Mesodermal cell (in vitro differentiated cells): Measurements from ENCODE around the gene CELA2B.
"Not testable (repeated sequence)": the region's sequence is repeated elsewhere in the genome, so short reads cannot be mapped to it uniquely, and the experiment has no call there.

Experiments
- H3K27ac ChIP-seq: 2 replicates; pipeline ENCODE4 v1.7.0; 2013; ENCODE audit warnings: mild to moderate bottlenecking, low read depth, low read length, moderate library complexity; ENCODE audit not compliant: severe bottlenecking
- H3K36me3 ChIP-seq: 2 replicates; pipeline ENCODE4 v1.7.1; 2013; ENCODE audit warnings: mild to moderate bottlenecking, low read length, moderate library complexity; ENCODE audit not compliant: control insufficient read depth, insufficient read depth
- H3K4me1 ChIP-seq: one replicate; pipeline ENCODE4 v1.7.1; 2013; ENCODE audit warnings: mild to moderate bottlenecking, low read length; ENCODE audit not compliant: insufficient read depth, control insufficient read depth, poor library complexity, severe bottlenecking
- H3K4me3 ChIP-seq: 2 replicates; pipeline ENCODE4 v1.7.0; 2013; ENCODE audit warnings: low read length, control low read depth, mild to moderate bottlenecking; ENCODE audit not compliant: insufficient read depth, poor library complexity, severe bottlenecking; ENCODE audit errors: extremely low read depth
- H3K9me3 ChIP-seq: 2 replicates; pipeline ENCODE4 v1.7.1; 2013; ENCODE audit warnings: mild to moderate bottlenecking, low read length, moderate library complexity; ENCODE audit not compliant: control insufficient read depth
- WGBS, 2 experiments: methylation state at CpG; one replicate each; pipeline ENCODE4 v1.1.5; 2013; ENCODE audit warnings: missing lambda C conversion rate in 2 of 2; ENCODE audit not compliant: insufficient coverage in 2 of 2; 5-methylcytosine and 5-hydroxymethylcytosine counted together

The CELA2B gene

GRCh38 chr1:15469361-15469760 is 6.5 kb upstream of the CELA2B start:
- no peak overlapping the region for H3K27ac ChIP-seq
- WGBS, 2 experiments = 80 to 86% methylated on average over 1 to 2 of the region's 3 CpGs

DNA sequence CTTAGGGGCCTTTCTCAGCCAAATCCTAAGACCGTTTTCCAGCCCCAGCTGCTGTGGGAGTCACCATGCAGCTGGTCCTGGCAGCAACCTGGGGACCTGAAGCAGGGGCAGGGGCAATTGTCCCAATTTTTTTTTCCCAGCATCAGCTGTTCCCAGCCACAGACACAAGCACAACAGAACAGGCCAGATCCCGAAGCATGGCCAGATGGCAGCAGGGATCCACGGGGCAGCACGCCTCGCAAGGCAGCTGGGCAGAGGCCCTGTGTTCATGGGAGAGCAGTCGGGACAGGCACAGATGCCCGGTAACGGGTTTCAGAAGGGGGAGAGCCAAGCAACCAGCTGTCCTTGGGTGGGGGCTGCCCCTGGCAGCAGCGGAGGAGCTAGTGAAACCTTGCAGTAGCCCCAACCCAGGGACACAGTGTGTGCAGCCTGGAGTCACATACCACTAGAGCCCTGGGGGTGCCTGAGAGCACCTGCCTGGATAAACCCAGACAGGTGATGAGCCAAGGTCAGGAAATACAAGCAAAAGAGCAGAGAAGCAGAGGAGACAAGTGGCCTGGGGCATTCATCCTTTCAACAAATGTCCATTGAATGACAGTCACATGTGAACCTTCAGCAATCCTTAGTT is 6.0 kb upstream of the CELA2B start:
- WGBS, 2 experiments = 88 to 95% methylated on average over 8 of the region's 9 CpGs
- not testable (repeated sequence) for H3K27ac ChIP-seq, H3K4me1 ChIP-seq, H3K4me3 ChIP-seq, H3K36me3 ChIP-seq, H3K9me3 ChIP-seq

More at GRCh38 chr1:15469361-15469760, 6.5 kb upstream of the CELA2B start:
- H3K4me1 ChIP-seq = no peaks in the 10 kb centered on the region
- no peaks in the 10 kb centered on the region for H3K9me3 ChIP-seq
- no peak overlapping the region for H3K4me3 ChIP-seq
- no peaks in the 10 kb centered on the region for H3K36me3 ChIP-seq

DNA sequence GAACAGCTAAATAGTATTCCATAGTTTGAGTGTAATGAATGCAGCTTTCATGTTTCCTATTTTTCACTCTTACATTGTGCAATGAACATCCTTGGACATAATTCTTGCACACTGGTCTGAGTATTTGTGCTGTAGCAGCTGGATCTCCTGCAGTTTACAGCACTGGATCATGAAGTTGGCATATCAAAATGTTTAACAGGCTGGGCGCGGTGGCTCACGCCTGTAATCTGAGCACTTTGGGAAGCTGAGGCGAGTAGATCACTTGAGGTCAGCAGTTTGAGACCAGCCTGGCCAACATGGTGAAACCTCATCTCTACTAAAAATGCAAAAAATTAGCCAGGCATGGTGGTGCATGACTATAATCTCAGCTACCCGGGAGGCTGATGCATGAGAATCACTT is 4.8 kb upstream of the CELA2B start:
- H3K36me3 ChIP-seq, H3K27ac ChIP-seq, H3K4me3 ChIP-seq, H3K9me3 ChIP-seq, H3K4me1 ChIP-seq: not testable (repeated sequence)
- WGBS, 2 experiments = 89 to 94% methylated on average over 4 to 5 of the region's 5 CpGs

GRCh38 chr1:15471723-15472122 is 4.2 kb upstream of the CELA2B start:
- H3K4me3 ChIP-seq, H3K9me3 ChIP-seq, H3K27ac ChIP-seq, H3K4me1 ChIP-seq, H3K36me3 ChIP-seq: not testable (repeated sequence)
- WGBS, 2 experiments = 93 to 94% methylated on average over 5 of the region's 6 CpGs

GRCh38 chr1:15472587-15472986 is 3.3 kb upstream of the CELA2B start:
- Histone ChIP-seq H3K36me3 (no peaks in the 10 kb centered on the region), H3K27ac (no peak overlapping the region), H3K4me1 (no peaks in the 10 kb centered on the region), H3K9me3 (no peaks in the 10 kb centered on the region), H3K4me3 (no peak overlapping the region)
- WGBS, 2 experiments = 78 to 87% methylated on average over 9 to 10 of the region's 11 CpGs

GRCh38 chr1:15476927-15477326 is 1.0 kb downstream of the CELA2B start:
- Histone ChIP-seq H3K4me1 (no peaks in the 10 kb centered on the region), H3K36me3 (no peaks in the 10 kb centered on the region), H3K27ac (no peak overlapping the region), H3K4me3 (no peak overlapping the region), H3K9me3 (no peaks in the 10 kb centered on the region)
- 83% methylated on average over 1 of the region's 3 CpGs; no CpG with 5 or more reads in 1 of the 2 experiments for WGBS, 2 experiments

GRCh38 chr1:15477646-15478212 is 1.8 kb downstream of the CELA2B start:
- Histone ChIP-seq H3K9me3 (no peaks in the 10 kb centered on the region), H3K27ac (no peak overlapping the region), H3K36me3 (no peaks in the 10 kb centered on the region), H3K4me3 (no peak overlapping the region), H3K4me1 (no peaks in the 10 kb centered on the region)
- WGBS, 2 experiments = 96% methylated on average over 3 to 4 of the region's 5 CpGs

- no peak overlapping the region for H3K27ac ChIP-seq
- no peaks in the 10 kb centered on the region for H3K9me3 ChIP-seq
- H3K4me1 ChIP-seq = no peaks in the 10 kb centered on the region
- no peaks in the 10 kb centered on the region for H3K36me3 ChIP-seq
- H3K4me3 ChIP-seq = no peak overlapping the region
- 90 to 91% methylated on average over 10 to 11 of the region's 11 CpGs for WGBS, 2 experiments
These were observed 3.9 kb downstream of the CELA2B start for GRCh38 chr1:15479654-15480347.

GRCh38 chr1:15482455-15482854 is 6.6 kb downstream of the CELA2B start:
- H3K4me1 ChIP-seq, H3K36me3 ChIP-seq, H3K27ac ChIP-seq, H3K4me3 ChIP-seq, H3K9me3 ChIP-seq: not testable (repeated sequence)
- 79 to 95% methylated on average over 4 of the region's 6 CpGs for WGBS, 2 experiments

- WGBS, 2 experiments = 87 to 92% methylated on average over 8 of the region's 16 CpGs
- not testable (repeated sequence) for H3K4me3 ChIP-seq, H3K27ac ChIP-seq, H3K36me3 ChIP-seq, H3K4me1 ChIP-seq, H3K9me3 ChIP-seq
These were observed 7.2 kb downstream of the CELA2B start for GRCh38 chr1:15482983-15483543.

GRCh38 chr1:15483971-15484370 is 8.1 kb downstream of the CELA2B start:
- Histone ChIP-seq H3K9me3 (no peaks in the 10 kb centered on the region), H3K27ac (no peak overlapping the region), H3K4me3 (no peak overlapping the region), H3K4me1 (no peaks in the 10 kb centered on the region), H3K36me3 (no peaks in the 10 kb centered on the region)
- 88 to 100% methylated on average over 1 of the region's 2 CpGs for WGBS, 2 experiments
